Pulmonary artery endothelial cell (primary cell): Measurements from ENCODE around the gene TRIO. TPM values are rescaled to one million over a fixed set of nuclear protein-coding genes. Genes with fewer than 3 reads are reported as not detected.
"Not testable (repeated sequence)": the region's sequence is repeated elsewhere in the genome, so short reads cannot be mapped to it uniquely, and the experiment has no call there.

Experiments used
- DNase-seq: peaks from one replicate; pipeline ENCODE4 v3.0.0-alpha.2; 2011; ENCODE audit warnings: low read depth, low spot score
- total RNA-seq: library from RNA; depleted of rRNA; stranded (reverse); fragments of >200 nt; gene quantifications from 2 replicates; pipeline ENCODE4 v1.2.3, GENCODE V29; 2014

The TRIO gene
- total RNA-seq, 1 donor from 2014 or later, result 144 TPM

DNA sequence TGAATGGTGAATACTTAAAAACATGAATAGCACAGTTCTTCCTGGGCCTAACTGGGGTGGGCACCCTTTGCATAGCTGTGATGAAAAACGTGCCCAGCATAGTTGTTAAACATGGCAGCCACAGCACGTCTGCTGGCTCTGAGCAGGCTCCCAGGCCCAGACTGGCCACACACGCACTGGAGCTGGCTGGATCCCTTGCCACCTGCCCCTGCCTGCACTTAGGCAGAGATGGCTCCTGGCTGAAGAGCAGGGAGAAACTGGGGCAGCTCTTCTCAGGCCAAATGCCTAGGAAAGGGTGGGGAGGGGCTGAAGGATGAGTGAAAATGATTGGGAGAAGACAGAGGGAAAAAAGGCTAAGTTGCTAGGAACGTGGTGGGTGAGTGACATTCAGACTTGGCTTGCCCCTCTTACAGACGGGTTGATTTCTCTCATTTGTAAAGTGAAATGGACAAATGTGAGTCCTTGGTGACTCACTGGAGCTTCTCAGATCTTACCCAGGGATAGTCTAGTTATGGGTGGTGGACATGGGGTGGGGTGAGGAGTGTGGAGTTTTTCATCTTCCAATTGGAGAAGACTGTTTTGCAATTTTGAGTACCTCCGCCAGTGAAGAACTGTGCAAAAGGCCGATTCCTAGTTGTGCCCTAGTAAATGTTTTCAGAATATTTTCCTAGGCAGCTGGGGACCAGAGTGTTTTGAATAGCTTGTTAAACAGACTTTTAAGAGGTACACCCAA, 42.4 kb downstream of the TRIO start:
- DNase-seq, result no peak

DNA sequence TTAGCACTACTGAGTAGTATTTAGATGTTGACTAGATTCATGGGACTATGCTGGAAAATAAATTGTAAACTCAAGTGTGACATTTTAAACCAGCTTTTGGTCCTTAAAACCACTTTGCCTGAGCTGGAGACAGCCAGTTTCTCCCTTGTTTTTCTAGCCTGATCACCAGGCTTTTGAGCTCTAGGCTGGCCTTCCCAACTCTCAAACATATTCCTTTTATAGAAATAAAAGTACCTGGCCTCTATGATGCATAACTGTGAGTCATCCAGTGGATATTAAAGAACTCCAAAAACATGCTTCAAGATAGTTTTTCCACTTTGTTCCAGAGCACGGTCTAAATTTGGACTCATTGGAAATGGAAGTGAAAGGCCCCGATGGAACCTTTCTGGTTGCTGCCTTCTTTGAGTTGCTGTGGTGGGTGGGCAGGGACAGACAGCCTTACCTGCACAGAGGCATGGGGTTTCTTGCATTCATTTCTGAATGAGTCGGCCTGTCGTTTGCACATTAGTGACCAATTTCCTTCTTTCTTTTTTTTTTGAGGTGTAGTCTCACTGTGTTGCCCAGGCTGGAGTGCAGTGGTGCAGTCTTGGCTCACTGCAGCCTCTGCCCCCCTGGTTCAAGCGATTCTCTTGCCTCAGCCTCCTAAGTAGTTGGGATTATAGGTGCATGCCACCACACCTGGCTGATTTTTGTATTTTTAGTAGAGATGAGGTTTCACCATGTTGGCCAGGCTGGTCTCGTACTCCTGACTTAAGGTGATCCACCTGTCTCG, 43.1 kb downstream of the TRIO start:
- peak; percentile 37 for DNase-seq

DNA sequence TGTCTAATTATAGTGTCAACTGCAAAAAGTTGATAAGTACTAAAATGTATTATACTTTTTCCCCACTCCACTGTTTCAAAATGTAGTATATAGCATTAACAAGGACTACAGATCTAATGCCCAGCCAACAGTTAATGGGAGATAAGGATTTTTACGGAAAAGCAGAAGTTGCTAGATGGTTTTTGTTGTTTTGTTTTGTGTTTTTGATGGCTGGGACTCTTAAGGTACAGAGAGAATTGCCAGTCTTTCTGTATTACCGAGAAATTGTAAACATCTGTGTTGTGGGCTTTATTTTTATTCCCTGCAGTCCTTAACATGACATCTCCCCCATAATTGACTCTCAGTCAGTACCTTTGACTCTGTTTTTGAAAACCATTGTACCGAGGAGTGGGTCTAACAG, 44.0 kb downstream of the TRIO start:
- DNase-seq, result no peak

DNA sequence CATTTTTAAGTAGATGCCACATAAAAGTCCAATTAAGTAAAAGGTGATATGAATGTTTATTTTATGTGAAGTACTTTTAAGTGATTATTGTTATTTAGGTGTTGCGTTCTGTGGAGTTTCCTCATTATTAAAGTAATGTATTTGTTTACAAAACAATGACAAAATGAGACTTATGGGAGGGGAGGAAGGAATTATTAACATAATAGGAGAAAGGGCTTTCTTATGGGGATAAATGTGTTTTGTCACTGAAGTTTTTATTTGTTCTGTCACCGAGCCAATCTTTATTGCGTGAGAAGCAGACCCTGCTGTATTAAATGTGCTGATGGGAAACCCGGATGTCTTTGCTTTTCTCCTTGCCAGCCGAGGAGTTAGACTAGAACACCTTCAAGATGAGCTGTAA, 44.5 kb downstream of the TRIO start:
- peak; percentile 67 for DNase-seq

DNA sequence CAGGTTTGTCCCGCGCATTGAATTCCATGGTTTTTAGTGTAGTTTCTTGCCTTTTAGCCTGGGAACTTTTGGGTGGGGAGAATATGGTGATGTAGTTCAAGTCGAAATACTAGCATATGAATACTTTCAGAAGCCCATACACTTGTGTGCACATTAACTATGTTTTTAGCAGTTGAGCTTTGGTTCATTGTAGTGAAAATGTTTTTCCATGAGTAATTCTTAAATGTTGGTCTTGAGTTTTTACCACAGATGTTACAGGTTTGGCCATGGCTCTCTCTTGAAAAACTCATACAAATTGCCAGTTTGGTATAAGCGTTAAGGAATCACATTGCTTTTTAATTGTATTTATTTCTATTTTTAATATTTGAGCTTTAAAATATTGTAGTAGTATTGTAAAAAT, 45.6 kb downstream of the TRIO start:
- no peak for DNase-seq

DNA sequence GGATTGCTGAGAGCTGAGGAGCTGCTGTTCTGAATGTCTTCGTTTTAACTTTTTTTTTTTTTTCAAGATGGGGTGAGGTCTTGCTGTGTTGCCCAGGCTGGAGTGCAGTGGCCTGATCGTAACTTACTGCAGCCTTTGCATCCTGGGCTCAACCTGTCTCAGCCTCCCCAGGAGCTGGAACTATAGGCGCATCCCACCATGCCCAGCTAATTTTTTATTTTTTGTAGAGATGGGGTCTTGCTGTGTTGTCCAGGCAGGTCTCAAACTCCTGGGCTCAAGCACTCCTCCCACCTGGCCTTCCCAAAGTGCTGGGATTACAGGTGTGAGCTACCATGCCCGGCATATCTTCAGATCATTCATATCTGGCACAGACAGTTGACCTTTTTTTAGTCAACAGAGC, 46.5 kb downstream of the TRIO start:
- DNase-seq, result no peak

DNA sequence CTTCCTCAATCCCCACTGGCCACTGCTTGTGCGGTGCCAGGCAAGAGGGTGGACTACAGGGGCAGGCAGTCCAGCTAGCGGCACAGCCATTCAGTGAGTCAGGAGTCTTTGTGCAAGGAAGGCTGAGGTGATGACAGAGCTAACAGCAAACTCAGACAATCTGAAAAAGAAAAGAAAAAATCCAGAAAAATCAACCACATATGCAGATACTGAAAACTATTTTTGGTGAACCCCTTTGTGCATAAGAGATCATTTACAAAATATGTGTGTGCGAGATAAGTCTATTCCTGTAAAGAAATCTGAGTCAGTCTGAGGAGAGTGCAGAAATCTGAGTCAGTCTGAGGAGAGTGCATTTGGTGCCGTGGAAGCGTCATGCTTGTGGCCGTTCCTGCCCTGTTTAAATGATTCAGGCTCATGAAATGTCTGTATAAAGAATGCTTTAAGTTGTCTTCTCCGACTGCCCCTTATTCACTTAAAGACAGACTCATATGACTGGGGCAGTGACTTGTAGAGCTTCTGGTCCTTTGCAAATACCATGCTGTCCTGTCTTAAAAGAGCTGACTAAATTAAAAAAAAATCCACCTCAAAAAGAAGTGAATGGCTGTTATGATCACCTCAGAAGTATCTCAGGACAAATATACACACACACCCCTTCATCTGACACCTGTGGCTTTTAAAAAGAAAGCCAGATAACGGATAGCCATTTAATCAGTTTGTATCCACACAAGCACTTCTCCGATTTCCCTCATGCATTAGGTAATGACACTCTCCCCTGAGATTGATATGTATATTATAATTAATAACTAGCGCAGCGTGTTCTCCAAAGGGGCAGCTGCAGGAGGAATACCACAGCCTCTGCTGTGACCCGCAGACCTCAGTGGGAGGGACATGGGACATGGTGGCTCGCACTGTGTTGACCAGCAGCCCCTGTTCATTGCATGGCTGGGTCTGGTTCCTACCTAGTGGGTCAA, 47.3 kb downstream of the TRIO start:
- peak; percentile 74 for DNase-seq

DNA sequence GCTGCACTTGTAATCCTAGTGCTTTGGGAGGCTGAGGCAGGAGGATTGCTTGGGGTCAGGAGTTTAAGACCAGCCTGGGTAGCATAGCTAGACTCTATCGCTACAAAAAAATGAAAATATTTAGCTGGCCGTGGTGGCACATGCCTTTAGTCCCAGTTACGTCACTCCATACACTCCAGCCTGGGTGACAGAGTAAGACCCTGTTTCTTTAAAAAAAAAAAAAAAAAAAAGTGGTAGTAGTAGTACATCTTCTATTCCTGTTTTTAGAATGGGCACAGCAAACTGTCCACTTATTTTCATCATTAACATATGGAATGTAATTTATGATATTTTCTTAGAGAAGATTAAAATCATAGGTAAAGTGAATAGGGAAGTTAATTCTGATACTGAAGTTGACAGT, 48.2 kb downstream of the TRIO start:
- DNase-seq, result no peak

DNA sequence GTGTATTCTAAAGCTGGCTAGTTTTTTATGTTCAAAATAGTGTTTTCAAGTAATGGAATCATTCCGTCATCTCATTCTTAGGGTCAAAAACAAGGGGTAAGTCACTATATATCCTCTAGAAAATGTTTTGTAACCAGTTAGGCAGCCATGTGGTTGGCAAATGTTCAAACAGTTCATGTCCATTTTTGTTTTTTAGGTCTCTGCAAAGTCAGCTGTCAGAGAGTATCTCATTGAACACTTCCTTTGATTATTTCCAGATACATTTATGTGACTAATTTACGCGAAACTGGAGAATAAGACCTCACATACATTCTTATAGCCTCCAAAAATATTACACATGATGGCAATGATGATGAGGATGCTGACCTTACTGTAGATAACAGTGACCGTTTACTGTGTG, 50.4 kb downstream of the TRIO start:
- peak; percentile 70 for DNase-seq

DNA sequence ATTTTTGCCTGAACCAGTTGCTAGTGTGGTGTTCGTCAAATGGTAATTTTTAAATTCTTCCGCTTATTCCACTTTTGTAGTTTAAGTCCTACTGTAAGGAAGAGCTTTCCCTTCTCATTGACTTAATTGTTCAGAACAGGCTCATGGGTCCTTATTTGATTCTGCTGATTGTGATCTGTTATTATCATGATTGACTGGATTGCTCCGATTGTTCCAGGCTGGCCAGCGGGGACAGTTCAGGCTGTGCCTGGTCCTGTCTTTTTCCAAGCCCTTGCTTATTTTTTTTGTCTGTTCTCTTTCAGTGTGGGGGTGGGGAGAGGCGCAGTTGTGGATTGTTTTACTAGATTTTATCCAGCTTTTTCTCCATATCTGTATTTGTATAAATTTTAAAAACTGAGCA, 52.4 kb downstream of the TRIO start:
- DNase-seq, result no peak

DNA sequence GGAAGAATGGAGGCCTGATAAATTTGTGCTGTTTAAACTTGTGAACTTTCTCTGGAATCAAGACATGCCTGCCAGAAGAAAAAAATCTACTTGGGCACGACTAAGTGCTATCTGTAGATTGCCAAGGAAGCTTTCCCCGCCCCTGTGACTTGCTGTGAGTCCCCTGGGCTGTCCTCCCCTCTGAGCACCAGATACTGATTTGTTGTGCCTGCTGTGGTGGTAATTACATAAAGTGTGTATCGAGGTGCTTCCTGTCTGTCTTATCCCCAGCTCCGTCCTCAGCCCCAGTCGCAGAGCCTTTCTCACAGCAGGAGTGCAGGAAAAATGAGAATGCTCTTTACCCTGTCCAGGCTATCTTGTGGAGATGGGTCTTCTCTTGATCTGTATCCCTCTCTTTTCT, 53.9 kb downstream of the TRIO start:
- DNase-seq, result no peak

DNA sequence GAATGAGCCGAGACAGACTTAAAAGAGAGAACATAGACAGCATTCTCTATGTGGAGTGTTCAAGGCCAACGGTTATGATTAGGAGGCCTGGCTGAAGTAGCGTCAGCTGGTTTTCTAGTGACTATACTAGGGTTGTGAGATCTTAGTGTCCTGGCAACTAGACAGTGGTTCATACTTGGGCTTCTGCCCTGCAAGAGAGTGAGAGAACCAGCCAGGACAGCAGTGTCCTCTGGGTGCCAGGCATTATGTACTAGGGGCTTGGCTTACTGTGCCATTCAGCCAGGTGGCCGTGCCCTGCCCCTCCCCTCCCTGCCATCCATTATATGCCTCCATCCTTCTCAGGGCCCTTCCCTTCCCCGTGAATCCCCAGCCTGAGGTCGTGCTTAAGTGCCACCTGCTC, 56.8 kb downstream of the TRIO start:
- DNase-seq, result no peak

DNA sequence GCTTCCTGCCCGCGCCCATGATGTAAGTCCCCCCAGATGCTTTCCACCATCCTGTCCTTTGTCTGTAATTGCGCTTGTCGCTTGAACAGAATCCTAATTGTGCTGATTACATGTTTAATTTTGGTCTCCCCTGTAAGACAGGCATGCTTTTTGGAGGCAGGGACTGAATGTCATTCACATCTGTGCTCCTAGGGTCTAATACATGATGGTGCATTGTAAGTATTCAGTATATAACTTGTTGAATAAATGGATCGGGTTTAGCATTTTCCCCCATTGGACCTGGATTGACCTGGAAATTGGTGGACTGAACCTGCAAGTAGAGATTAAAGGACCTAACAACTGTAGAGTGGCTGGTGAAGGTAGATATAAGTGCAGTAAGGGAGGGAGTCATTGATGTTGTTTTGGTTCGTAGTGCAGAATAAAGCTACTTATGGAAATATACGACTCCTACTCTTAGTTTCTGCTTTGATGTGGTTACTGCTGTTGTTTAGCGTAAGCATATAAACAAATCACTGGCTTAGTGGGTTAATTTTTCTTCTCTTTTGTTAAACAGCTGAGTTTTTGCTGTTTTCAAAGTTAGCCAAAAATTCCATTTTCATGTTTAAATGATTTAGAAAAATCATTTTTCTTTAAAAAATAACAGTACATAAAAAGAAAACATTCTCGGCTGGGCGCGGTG, 57.3 kb downstream of the TRIO start:
- no peak for DNase-seq

DNA sequence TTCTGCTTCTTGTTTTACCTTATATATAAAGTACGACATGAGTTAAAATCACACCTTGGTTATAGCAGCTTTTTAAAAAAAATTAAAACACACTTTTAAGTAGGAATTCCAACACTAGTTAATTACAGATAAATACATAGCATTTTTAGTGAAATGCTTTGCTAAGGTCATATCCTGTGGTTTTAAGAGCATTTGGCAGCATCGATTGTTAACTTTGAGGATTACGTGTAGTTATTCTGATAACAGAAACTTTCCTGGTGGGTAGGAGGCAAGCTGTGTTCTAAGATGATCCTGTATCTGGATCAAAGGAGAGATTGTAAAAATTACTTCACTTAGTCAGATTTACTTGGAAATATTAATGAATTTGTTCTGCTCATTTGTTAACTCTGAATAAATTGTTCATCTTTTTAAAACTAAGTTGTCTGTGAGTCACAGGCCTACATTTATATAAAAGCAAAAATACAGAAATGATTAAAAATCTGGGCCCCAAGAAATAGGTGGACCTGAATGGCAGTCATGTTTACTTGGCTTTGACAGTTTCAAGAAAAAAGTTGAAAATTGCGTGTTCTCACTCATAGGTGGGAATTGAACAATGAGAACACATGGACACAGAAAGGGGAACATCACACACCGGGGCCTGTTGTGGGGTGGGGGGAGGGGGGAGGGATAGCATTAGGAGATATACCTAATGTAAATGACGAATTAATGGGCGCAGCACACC, 58.3 kb downstream of the TRIO start:
- peak; percentile 53 for DNase-seq

DNA sequence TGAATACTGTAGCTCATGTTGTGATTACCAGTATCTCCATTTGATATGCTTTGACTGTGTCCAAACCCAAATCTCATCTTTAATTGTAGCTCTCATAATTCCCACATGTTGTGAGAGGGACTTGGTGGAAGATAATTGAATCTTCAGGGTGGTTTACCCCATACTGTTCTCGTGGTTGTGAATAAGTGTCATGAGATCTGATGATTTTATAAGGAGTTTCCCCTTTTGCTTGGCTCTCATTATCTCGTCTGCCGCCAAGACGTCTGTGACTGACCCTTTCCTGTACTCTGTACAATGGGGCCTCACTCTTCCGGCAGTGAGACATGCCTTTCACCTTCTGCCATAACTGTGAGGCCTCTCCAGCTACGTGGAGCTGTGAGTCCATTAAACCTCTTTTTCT, 59.3 kb downstream of the TRIO start:
- DNase-seq, result peak; percentile 63

DNA sequence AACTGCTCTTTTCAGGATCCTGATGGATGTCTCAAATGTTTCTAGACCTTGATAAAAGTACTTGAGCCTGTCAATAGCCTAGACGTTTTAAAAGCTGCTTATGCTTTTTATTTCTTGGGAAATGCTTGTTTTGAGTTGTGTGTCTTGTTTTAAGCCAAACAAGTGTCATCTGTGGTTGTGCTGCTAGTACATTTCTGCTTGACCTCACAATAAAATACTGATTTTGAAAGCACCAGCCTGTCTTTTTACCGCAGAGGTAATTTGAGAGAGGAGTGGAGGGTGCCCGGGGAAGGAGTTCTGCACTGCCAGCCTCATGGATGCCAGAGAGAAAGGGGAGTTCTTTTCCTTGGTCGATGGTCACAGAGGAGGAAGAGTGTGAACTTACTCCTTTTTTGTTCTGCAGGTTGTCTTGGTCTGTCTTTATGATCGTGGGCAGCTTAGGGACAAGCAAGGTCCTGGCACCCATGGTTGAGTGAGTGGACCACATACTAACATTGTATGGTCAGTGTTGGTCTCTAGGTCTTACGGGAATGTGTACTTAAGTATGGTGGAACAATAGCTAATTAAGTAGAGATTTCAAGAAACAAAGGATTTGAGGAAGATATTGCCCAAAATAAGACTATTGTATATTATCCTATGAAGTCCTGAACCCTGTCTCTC, 61.0 kb downstream of the TRIO start:
- DNase-seq, result no peak

DNA sequence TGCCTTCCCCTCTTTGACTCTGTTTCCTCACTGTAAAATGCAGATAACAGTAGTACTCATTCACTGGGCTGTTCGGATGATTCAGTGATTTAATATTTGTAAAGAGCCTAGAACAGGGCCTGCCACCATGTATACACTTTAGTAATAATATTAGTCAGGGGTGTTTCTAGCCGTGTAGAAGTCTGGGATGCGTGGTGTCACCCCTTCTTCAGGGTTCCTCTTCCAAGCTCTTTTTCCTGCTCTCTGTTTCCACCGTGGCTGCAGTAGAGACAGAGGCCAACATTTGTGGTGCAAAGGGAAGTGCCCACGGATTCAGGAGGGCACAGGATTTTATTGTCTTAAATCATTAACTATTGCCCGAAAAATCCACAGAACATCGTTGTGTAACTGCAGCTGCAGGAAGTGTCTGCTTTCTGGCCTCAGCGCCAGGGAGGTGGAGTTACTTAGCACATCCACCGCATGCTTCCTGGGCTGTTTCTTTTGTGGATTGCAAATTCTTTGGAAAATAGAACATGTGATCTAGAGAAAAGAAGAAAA, 61.7 kb downstream of the TRIO start:
- DNase-seq, result peak; percentile 82

DNA sequence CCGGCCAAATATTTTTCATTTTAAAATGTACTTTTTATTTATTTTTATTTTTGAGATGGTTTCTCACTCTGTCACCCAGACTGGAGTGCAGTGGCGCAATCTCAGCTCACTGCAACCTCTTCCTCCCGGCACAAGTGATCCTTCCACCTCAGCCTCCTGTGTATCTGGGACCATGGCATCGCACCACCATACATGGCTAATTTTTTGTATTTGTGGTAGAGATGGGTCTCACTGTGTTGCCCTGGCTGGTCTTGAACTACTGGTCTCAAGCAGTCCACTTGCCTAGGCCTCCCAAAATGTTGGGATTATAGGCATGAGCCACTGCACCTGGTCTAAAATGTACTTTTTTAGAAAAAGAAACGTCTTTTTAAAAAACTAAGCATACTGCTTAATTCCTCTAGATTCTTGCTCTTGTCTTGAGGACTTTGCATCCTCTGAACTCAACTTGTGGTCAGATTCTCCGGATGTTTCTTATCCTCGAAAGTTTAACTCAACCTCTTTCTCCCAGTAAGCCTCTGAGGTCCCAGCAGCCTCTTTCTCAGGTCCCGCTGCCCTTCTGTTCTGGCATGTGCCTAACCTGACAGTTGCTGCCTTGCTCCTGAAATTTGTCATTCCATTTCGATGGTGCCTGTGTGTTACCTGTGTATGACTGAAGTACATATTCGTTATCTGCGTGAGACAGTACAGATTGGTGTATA, 63.0 kb downstream of the TRIO start:
- no peak for DNase-seq

DNA sequence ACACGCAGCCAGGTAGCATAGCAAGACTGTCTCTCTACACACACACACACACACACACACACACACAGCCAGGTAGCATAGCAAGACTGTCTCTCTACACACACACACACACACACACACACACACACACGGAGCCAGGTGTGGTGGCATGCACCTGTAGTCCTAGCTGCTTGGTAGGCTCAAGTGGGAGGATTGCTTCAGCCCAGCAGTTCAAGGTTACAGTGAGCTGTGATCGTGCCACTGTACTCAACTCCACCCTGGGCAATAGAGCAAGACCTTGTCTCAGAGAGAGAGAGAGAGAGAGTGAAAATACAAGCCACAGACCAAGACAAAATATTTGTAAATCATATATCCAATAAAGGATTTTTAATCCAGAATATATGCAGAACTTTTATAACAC, 64.3 kb downstream of the TRIO start:
- not testable (repeated sequence) for DNase-seq
